ENCODE data around the gene TMED5.

Gene TMED5

DNA sequence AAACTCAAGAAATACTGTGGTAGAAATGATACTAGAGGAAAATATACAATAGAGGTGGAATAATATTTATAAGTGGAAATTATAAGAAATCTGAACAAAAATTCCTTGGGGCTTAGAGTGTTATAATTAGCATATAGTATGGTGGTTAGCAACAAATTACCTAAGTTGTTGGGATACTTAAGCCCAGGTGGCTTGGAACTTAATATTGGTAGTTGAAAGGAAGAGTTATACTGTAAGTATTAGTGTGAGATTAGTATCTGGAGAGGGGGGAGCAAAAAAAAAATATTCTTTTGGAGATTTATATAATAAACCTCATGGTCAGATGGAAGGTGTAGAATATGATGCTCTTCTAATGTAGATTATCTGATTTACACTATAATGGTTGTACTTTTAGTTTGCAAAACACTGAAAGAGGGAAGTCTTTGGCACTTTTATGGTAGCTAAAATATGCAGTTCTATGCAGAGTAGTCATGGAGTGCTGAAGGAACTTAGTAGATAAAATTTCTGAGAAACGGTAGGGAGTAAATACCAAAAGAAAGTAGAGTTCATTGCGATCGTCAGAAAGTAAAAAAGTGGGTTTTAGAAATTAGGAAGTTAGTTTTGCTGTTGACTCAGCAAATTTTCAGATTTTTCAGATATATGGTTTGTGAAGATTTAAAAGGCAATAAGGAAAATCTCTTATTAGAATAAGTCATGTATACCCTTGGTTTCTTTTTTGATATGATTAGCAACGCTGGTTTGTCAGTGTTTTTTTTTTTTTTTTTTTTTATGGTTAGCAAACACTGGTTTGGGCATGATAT lies 55.5 kb downstream of the TMED5 start:
- no peak overlapping the region for H3K4me3 ChIP-seq (ENCODE audit: low read depth, low read length)

DNA sequence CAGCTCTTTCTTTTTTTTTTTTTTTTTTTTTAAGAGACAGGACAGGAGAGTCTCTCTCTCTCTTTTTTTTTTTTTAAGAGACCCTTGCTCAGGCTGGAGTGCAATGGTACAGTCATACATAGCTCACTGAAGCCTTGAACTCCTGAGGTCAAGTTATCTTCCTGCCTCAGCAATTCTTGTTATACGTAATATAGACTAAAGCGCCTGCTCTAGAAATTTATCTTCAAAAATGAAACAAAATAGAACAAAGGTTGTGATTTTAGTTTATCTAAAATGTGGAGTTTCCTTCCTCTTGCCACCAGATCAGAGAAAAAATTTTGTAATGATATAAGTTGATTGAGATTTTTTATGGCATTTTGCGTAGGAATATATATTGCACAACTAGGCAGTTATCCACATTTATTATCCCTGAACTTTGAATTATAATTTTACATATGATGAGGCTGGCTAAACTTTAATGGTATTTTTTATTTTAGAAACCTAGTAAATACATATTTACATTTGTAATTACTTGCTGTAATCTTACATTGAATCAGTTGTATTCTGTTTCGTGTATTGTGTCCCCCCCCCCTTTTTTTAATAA lies 56.9 kb downstream of the TMED5 start:
- H3K4me3 ChIP-seq (ENCODE audit: low read depth, low read length) = no peak overlapping the region
- TF ChIP-seq, protein P1, sequence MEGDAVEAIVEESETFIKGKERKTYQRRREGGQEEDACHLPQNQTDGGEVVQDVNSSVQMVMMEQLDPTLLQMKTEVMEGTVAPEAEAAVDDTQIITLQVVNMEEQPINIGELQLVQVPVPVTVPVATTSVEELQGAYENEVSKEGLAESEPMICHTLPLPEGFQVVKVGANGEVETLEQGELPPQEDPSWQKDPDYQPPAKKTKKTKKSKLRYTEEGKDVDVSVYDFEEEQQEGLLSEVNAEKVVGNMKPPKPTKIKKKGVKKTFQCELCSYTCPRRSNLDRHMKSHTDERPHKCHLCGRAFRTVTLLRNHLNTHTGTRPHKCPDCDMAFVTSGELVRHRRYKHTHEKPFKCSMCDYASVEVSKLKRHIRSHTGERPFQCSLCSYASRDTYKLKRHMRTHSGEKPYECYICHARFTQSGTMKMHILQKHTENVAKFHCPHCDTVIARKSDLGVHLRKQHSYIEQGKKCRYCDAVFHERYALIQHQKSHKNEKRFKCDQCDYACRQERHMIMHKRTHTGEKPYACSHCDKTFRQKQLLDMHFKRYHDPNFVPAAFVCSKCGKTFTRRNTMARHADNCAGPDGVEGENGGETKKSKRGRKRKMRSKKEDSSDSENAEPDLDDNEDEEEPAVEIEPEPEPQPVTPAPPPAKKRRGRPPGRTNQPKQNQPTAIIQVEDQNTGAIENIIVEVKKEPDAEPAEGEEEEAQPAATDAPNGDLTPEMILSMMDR (IDR thresholded peaks at IDR 0.05; ENCODE audit: low read depth, low read length, missing control alignments) = no peak
- no peak for DNase-seq (ENCODE audit: low read depth)

More for the DNA sequence above, 55.5 kb downstream of the TMED5 start:
- TF ChIP-seq, protein P1 (IDR thresholded peaks at IDR 0.05; ENCODE audit: low read depth, low read length, missing control alignments) = no peak
- DNase-seq (ENCODE audit: low read depth) = no peak

DNA sequence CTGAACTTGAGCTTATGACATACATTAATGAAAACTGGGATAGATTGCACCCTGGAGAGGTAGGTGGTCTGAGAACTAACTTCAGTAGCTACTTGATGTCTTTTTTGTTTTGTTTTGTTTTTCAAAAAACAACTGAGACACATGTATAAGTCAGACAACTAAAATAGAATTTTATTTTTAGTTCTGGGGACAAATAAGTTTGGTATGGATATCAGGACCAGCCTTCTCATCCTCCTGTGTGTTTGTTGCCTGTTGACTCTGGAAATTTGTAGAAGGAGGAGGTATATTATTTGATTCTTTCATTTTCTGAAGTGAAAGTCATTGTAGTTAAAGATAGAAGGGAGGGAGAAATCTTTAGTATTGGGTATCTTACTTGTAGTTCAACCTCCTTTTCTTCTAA lies 59.6 kb downstream of the TMED5 start:
- no peak overlapping the region for H3K4me3 ChIP-seq (ENCODE audit: low read depth, low read length)
- no peak for DNase-seq (ENCODE audit: low read depth)
- TF ChIP-seq, protein P1 (IDR thresholded peaks at IDR 0.05; ENCODE audit: low read depth, low read length, missing control alignments) = no peak

DNA sequence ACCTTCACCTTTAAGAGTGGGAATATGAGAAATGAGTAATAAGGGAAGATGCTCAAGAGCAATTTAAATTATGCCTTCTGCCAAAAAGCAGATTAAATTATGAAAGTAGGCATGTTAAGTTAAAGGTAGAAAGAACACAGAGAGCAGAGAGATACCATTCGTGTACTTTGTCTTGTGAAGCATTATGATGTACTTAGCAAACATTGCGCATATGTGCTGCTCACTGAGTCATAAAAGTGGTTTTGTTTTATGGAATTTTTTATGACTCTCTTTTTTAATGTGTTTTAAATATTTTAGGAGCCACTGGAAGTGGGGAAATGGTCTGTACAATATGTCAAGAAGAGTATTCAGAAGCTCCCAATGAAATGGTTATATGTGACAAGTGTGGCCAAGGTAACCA lies 65.8 kb downstream of the TMED5 start:
- DNase-seq (ENCODE audit: low read depth) = no peak
- TF ChIP-seq, protein P1 (IDR thresholded peaks at IDR 0.05; ENCODE audit: low read depth, low read length, missing control alignments) = no peak

DNA sequence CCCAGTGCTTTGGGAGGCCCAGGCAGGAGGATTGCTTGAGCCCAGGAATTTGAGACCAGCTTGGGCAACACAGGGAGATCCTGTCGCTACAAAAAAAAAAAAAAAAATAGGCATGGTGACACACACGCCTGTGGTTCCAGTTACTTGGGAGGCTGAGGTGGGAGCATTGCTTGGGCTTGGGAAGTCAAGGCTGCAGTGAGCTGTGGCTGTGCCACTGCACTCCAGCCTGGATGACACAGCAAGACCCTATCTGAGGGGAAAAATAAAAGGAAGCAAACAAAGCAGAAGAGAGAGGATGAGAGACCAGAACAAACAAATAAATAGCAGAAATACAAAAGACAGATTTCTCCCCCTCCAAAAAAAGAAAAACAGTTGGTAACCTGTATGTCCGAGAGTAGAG lies 67.1 kb downstream of the TMED5 start:
- H3K4me3 ChIP-seq (ENCODE audit: low read depth, low read length) = no peak overlapping the region
- no peak for DNase-seq (ENCODE audit: low read depth)
- TF ChIP-seq, protein P1 (IDR thresholded peaks at IDR 0.05; ENCODE audit: low read depth, low read length, missing control alignments) = no peak

More for the DNA sequence above, 65.8 kb downstream of the TMED5 start:
- H3K4me3 ChIP-seq (ENCODE audit: low read depth, low read length) = no peak overlapping the region

DNA sequence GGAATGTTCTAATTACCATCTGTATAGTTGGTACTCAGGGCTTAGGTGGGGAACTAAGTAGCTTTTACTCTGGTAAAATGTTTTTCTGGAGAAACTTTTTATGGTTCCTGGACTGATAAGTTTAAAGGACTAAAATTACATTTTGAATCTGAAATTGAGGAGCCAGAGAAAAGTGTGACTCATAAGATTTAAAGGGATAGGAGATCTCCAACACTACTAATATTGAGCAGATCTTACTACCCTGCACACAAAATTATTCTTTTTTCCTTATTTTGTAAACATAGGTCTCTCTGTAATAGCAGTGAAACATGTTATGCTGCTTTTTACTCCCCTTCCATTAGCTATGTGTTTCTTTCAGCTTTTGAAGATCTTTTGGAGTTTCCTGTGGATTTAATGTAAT lies 68.7 kb downstream of the TMED5 start:
- TF ChIP-seq, protein P1 (IDR thresholded peaks at IDR 0.05; ENCODE audit: low read depth, low read length, missing control alignments) = no peak
- no peak overlapping the region for H3K4me3 ChIP-seq (ENCODE audit: low read depth, low read length)
- no peak for DNase-seq (ENCODE audit: low read depth)
